Stimulated activated naive CD8-positive, alpha-beta T cell treated with anti-CD3 and anti-CD28 coated beads, Interleukin-15, amount 100 ng/mL, for 72 hours (primary cell): ENCODE data around the gene DIS3L2.

Source experiments
- ATAC-seq: fragments of 150-1000 bp; cut with Tn5 transposase; 2 replicates; pipeline ENCODE4 v1.10.0; 2021; ENCODE audit warnings: mild to moderate bottlenecking, moderate library complexity
- DNase-seq, 2 donors: peaks; one replicate each; pipeline ENCODE4 v3.0.0; 2021 to 2022
- H3K27ac Mint-ChIP-seq, 2 donors: one replicate each; pipeline ENCODE4 v1.8.0; 2022; ENCODE audit warnings: mild to moderate bottlenecking in 2 of 2, mixed read lengths in 2 of 2, moderate library complexity in 2 of 2
- H3K27me3 Mint-ChIP-seq: one replicate; pipeline ENCODE4 v1.8.0; 2022; ENCODE audit warnings: mixed read lengths
- H3K4me1 Mint-ChIP-seq: one replicate; pipeline ENCODE4 v1.8.0; 2022; ENCODE audit warnings: mild to moderate bottlenecking, mixed read lengths
- H3K4me3 Mint-ChIP-seq, 2 donors: one replicate each; pipeline ENCODE4 v1.8.0; 2022; ENCODE audit warnings: mild to moderate bottlenecking in 2 of 2, mixed read lengths in 2 of 2, moderate library complexity in 1 of 2
- H3K9me3 Mint-ChIP-seq, 2 donors: one replicate each; pipeline ENCODE4 v1.8.0; 2022; ENCODE audit warnings: mixed read lengths in 2 of 2

DIS3L2 gene

GRCh38 chr2:232338759-232339106 lies 377.2 kb downstream of the DIS3L2 start:
- Mint-ChIP-seq H3K27ac (peak overlapping the region in 1 of 2 donors; percentile 73), H3K4me3 (no peak overlapping the region), H3K27me3 (no peaks in the 10 kb centered on the region), H3K4me1 (peaks cover 7% of the 10 kb centered on the region), H3K9me3 (no peaks in the 10 kb centered on the region)
- ATAC-seq = no peak
- no peak for DNase-seq

GRCh38 chr2:232339121-232340081 lies 377.9 kb downstream of the DIS3L2 start:
- Mint-ChIP-seq H3K27ac (peak overlapping the region; percentile 19 to 73), H3K9me3 (no peaks in the 10 kb centered on the region), H3K4me1 (peaks cover 7% of the 10 kb centered on the region), H3K27me3 (no peaks in the 10 kb centered on the region), H3K4me3 (no peak overlapping the region)
- ATAC-seq = no peak
- no peak for DNase-seq

- H3K4me3 Mint-ChIP-seq = no peak overlapping the region
- DNase-seq (no peak), ATAC-seq (no peak)
- H3K4me1 Mint-ChIP-seq = peaks cover 7% of the 10 kb centered on the region
- no peak overlapping the region for H3K27ac Mint-ChIP-seq
- H3K27me3 Mint-ChIP-seq = no peaks in the 10 kb centered on the region
- H3K9me3 Mint-ChIP-seq = no peaks in the 10 kb centered on the region
Observed at GRCh38 chr2:232340171-232340935, 378.8 kb downstream of the DIS3L2 start.

- H3K9me3 Mint-ChIP-seq = no peaks in the 10 kb centered on the region
- no peak overlapping the region for H3K4me3 Mint-ChIP-seq
- DNase-seq (no peak), ATAC-seq (no peak)
- H3K27me3 Mint-ChIP-seq = no peaks in the 10 kb centered on the region
- H3K4me1 Mint-ChIP-seq = peaks cover 7% of the 10 kb centered on the region
- no peak overlapping the region for H3K27ac Mint-ChIP-seq
Observed at GRCh38 chr2:232341061-232341738, 379.7 kb downstream of the DIS3L2 start.

GRCh38 chr2:232341739-232342126 lies 380.2 kb downstream of the DIS3L2 start:
- Mint-ChIP-seq H3K4me3 (no peak overlapping the region), H3K27ac (no peak overlapping the region), H3K27me3 (no peaks in the 10 kb centered on the region), H3K9me3 (no peaks in the 10 kb centered on the region), H3K4me1 (peaks cover 7% of the 10 kb centered on the region)
- ATAC-seq (no peak), DNase-seq (no peak)

GRCh38 chr2:232342635-232343565 lies 381.4 kb downstream of the DIS3L2 start:
- Mint-ChIP-seq H3K27ac (no peak overlapping the region), H3K9me3 (no peaks in the 10 kb centered on the region), H3K4me3 (no peak overlapping the region), H3K27me3 (no peaks in the 10 kb centered on the region), H3K4me1 (peaks cover 7% of the 10 kb centered on the region)
- ATAC-seq = no peak
- no peak for DNase-seq

- Mint-ChIP-seq H3K27ac (no peak overlapping the region), H3K9me3 (no peaks in the 10 kb centered on the region), H3K4me1 (peaks cover 7% of the 10 kb centered on the region), H3K4me3 (no peak overlapping the region), H3K27me3 (peaks cover 6% of the 10 kb centered on the region)
- no peak for DNase-seq
- no peak for ATAC-seq
Observed at GRCh38 chr2:232343821-232344220, 382.3 kb downstream of the DIS3L2 start.

GRCh38 chr2:232345251-232345650 lies 383.7 kb downstream of the DIS3L2 start:
- Mint-ChIP-seq H3K27ac (no peak overlapping the region), H3K9me3 (no peaks in the 10 kb centered on the region), H3K27me3 (peaks cover 15% of the 10 kb centered on the region), H3K4me3 (no peak overlapping the region), H3K4me1 (peaks cover 20% of the 10 kb centered on the region)
- ATAC-seq (no peak), DNase-seq (no peak)

- DNase-seq = no peak
- Mint-ChIP-seq H3K4me3 (no peak overlapping the region), H3K9me3 (no peaks in the 10 kb centered on the region), H3K4me1 (peaks cover 28% of the 10 kb centered on the region), H3K27me3 (peaks cover 33% of the 10 kb centered on the region), H3K27ac (no peak overlapping the region)
- ATAC-seq = no peak
Observed at GRCh38 chr2:232347369-232347768, 385.9 kb downstream of the DIS3L2 start.

- Mint-ChIP-seq H3K9me3 (no peaks in the 10 kb centered on the region), H3K27ac (no peak overlapping the region), H3K4me3 (no peak overlapping the region), H3K4me1 (peaks cover 20% of the 10 kb centered on the region), H3K27me3 (peaks cover 47% of the 10 kb centered on the region)
- peak; percentile 46 for ATAC-seq
- DNase-seq = no peak
Observed at GRCh38 chr2:232348936-232349335, 387.4 kb downstream of the DIS3L2 start.

GRCh38 chr2:232349546-232349945 lies 388.0 kb downstream of the DIS3L2 start:
- Mint-ChIP-seq H3K4me1 (peaks cover 20% of the 10 kb centered on the region), H3K27me3 (peaks cover 53% of the 10 kb centered on the region)
- DNase-seq = no peak

GRCh38 chr2:232349946-232350635 lies 388.6 kb downstream of the DIS3L2 start:
- DNase-seq = no peak
- Mint-ChIP-seq H3K4me1 (peaks cover 20% of the 10 kb centered on the region), H3K27ac (no peak overlapping the region), H3K9me3 (no peaks in the 10 kb centered on the region), H3K27me3 (peaks cover 53% of the 10 kb centered on the region), H3K4me3 (peak overlapping the region in 1 of 2 donors; percentile 42)
- ATAC-seq = no peak

More at GRCh38 chr2:232349546-232349945, 388.0 kb downstream of the DIS3L2 start:
- no peak for ATAC-seq
- no peaks in the 10 kb centered on the region for H3K9me3 Mint-ChIP-seq
- no peak overlapping the region for H3K4me3 Mint-ChIP-seq
- H3K27ac Mint-ChIP-seq = no peak overlapping the region

GRCh38 chr2:232350804-232351685 lies 389.5 kb downstream of the DIS3L2 start:
- peaks cover 20% of the 10 kb centered on the region for H3K4me1 Mint-ChIP-seq
- H3K27me3 Mint-ChIP-seq = peaks cover 53% of the 10 kb centered on the region
- no peaks in the 10 kb centered on the region for H3K9me3 Mint-ChIP-seq
- H3K4me3 Mint-ChIP-seq = peak overlapping the region in 1 of 2 donors; percentile 26
- no peak for DNase-seq
- ATAC-seq = peak; percentile 38
- H3K27ac Mint-ChIP-seq = no peak overlapping the region
